Activated CD4-positive, CD25-positive, alpha-beta regulatory T cell treated with anti-CD3 and anti-CD28 coated beads, Interleukin-2, amount 50 U/mL, for 16 hours (primary cell): ENCODE results near the gene TMEM225B.
A peak's percentile ranks its signal among the peaks of the same experiment; 100 is the strongest.
"Not testable (repeated sequence)": the region's sequence is repeated elsewhere in the genome, so short reads cannot be mapped to it uniquely, and the experiment has no call there.

Experiments
- DNase-seq: peaks from one replicate; pipeline ENCODE4 v3.0.0-alpha.2; 2020; ENCODE audit warnings: low read depth, low spot score

TMEM225B gene

GRCh38 chr7:99623091-99623693, 25.1 kb downstream of the TMEM225B start:
- no peak for DNase-seq

- no peak for DNase-seq
Observed at GRCh38 chr7:99623702-99624447, 25.8 kb downstream of the TMEM225B start.

DNA sequence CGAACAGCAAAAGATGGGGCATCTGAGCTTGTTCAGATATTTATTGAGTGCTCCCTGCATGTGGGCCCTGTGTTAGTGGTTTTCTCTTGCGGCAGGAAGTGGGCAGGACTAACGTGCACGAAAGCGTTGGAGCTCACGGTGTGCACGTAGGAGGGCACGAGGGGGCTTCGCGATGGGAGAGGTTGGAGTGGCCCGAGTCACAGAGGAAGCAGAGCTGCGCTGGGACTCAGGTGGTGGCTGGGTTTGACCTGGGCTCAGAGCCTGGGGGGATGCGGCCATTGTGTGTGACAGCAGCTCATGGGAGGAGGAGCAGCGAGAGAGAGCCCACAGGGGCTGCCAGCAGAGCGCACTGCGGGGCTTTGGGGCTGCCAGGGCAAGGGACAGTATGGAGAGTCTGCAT, 26.4 kb downstream of the TMEM225B start:
- DNase-seq: peak; percentile 49

DNA sequence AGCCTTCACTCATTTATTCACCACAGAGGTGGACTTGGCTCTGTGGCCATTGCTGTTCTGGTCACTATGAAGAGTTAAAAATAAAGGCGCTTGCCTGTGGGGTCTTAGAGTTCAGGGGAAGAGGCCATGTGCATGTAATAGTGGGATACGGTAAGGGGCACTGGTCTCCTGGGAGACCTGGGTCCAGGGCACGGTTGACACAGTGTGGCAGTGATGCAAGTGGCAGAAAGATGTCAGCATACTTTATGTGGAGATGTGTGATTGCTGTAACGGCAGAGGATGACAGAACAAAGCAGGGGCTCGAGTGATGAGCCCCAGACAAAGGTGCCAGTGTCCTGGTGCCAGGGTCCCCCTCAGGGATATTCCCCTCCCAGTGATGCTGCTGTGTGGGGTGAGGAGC, 27.3 kb downstream of the TMEM225B start:
- DNase-seq: no peak

DNA sequence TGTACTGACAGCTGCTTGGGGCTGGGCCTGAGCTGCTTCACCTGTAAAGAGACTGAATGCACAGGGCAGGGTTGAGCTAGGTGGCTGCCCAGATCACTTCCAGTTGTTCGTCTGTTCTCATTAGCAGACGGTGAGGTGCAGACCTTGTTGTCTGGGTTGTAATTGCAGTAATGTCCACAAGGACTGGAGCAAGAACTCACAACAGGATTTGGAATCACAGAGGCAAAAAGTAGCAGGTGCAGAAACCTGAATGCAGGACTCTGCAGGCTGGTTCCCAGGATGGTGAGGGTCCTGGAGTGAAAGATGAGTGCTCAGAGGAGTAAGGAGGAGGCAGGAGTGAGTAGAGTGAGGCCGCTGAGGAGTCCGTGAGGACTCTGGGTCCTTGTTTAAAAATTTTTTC, 27.9 kb downstream of the TMEM225B start:
- no peak for DNase-seq

- DNase-seq: no peak
Observed at GRCh38 chr7:99626661-99627060, 28.6 kb downstream of the TMEM225B start.

GRCh38 chr7:99627513-99627912, 29.4 kb downstream of the TMEM225B start:
- no peak for DNase-seq

GRCh38 chr7:99628471-99629465, 30.7 kb downstream of the TMEM225B start:
- no peak for DNase-seq

GRCh38 chr7:99629643-99630042, 31.6 kb downstream of the TMEM225B start:
- no peak for DNase-seq

- no peak for DNase-seq
Observed at GRCh38 chr7:99631295-99632109, 33.4 kb downstream of the TMEM225B start.

DNA sequence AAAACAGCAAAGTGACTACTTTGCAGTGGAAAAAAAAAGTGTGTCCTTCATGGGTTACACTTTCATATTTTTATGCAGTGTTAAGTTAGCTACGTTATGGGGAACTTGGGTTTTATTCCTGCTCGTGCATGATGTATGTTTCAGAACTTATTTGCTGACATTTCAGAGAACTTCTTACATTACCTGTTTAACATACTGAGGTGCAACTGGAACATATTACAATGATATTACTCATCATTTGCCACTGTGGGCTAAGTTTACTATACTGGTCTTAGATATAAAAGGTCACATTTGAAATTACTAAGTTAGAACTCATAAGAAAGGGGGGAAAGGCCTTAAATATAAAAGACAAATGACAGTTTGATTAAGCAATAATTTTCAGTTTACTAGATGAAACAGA, 39.3 kb downstream of the TMEM225B start:
- not testable (repeated sequence) for DNase-seq

DNA sequence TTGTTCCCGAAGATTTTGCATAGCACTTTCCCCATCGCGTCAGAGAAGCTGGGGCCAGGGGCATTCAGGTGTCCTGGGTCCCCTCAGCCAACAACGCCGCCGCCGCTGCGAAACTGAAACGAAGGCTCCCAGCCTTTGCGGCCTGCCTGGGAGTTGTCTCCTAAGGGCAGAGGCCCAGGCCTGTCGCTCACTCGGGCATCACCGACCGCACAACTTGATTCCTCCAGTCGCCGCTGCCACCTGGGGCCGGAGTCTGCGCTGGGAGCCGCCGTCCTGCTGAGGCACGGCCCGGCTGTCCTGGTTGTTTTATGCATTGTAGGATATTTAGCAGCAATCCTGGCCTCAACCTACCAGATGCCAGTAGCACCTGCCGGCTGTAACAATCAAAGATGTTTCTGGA, 40.7 kb downstream of the TMEM225B start:
- no peak for DNase-seq

DNA sequence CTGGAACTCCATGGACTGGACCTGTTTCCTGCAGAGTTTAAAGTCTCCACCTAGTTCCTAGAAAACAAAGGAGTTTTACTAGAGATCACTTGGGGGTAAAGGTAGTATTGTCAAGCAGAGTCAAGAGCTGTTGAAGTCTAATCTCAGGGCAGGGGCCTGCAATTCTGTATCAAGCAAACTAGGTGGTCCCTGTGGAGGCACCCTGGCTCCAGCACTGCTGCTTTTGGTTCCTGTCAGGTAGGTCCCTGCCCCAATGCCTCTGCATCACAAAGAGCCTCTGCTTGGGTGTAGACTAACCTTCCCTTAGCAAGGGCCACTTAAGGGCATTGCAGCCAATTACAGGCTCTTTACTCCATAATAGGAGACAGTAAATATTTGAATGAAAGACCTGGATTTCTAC, 41.2 kb downstream of the TMEM225B start:
- DNase-seq: no peak

- DNase-seq: no peak
Observed at GRCh38 chr7:99642027-99642426, 44.0 kb downstream of the TMEM225B start.

DNA sequence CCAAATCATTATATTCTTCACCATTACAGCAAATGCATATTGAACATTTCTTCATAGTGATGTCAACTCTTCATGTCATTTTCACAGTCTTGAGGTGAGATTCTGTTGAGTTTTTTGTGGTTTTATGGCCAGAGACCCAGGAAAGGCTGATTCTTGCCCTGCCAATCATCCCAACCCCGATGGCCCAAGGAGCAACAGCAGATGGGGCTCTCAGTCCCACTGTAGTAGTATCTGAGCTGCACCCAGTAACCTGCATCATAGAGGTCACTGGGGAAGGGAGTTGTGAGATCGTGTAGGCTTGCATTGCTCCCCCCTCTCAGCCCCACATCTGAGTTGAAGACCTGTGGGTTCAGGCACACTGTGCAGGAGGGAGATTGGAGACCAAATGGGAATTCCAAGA, 45.4 kb downstream of the TMEM225B start:
- DNase-seq: no peak

DNA sequence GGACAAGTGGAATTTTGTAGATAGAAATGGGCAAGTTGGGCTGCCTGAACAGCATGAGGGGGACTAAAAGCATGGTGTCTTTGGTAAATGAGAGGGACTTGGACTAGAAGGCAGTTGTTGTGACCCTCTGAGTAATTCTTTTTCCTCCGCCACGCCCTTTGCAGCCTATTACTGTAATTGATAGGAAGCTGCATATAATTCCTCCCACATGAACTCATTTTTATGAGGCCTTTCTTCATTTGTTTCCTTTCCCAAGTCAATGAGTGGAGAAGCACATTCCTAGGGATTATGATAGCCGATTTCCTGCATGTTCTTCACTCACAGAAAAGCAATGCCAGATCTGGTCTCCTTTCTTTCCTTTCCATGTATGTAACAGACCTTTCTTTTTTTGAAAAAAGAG, 46.4 kb downstream of the TMEM225B start:
- DNase-seq: no peak

- no peak for DNase-seq
Observed at GRCh38 chr7:99645590-99645989, 47.5 kb downstream of the TMEM225B start.

DNA sequence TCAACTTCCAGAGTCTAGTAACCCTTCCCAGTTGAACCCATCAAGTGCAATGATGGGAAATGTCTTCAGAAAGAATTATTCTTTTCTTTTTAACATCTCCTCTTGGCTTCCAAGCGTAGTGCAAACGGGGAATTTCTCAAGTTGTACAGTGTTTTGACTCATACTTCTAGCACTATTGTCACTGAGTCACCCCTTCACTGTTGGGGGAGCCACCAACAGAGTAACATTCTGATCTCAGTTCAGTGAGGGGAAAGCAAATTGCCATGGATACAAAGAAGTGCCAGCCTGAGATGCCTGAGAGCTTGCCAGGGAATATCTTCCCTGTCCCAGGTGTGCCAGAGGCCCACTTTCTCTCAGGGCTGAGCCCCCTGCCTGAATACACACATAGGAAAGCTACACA, 50.8 kb downstream of the TMEM225B start:
- DNase-seq: no peak

DNA sequence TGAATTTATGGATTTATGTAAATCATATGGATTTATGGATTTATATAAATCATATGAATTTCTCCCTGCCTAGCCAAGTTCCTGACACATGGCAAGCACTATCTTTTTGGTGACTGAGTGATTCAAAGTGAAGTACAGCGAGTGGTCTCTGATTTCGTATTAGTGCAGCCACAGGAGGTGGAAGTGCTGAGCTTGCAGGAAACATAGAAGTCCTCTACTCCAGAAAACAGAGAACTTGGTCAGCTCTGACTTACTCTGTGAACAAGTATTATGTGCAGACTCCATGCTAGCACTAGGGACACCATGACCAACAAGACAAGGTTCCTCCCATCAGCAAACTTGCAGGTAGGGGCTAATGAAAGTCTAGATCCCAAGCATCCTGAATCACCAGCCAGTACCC, 53.2 kb downstream of the TMEM225B start:
- DNase-seq: no peak

DNA sequence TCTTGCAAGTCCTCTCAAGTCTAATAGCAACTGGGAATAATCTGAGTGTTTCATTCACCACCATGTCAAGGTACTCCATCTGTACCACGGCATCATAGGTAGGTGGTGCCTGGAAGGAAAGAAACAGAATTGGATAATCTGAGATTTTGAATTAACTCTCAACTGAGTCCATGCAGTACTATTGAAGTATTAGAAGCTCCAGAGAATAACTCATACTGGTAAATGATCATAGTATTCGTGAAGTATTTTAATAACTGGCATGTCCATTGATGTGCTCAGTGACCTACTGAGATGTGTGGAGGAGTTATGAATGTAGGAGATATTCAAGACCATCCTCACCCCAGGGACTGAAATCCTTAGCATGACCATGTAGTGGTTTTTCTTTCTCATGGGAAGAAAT, 54.6 kb downstream of the TMEM225B start:
- no peak for DNase-seq

DNA sequence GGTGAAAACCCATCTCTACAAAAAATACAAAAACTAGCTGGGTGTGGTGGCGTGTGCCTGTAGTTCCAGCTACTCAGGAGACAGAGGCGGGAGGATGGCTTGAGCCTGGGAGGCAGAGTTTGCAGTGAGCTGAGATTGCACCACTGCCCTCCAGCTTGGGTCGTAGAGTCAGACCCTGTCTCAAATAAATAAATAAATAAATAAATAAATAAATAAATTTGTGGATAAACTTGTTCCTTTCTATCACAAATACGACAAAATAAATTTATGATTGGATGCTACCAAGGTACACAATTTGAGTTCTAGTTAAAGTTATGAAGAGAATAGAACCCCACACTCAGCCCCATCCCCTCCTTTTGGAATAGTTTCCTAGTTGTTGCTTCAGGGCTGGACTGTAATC, 55.2 kb downstream of the TMEM225B start:
- not testable (repeated sequence) for DNase-seq
